ENCODE measurements around the gene FANCC.
"Not testable (repeated sequence)": the region's sequence is repeated elsewhere in the genome, so short reads cannot be mapped to it uniquely, and the experiment has no call there.

Gene FANCC

GRCh38 chr9:95327239-95327865 is 9.8 kb upstream of the FANCC start:
- DNase-seq, result no peak

GRCh38 chr9:95325221-95325620 is 7.7 kb upstream of the FANCC start:
- no peak for DNase-seq

GRCh38 chr9:95317893-95318211 is 343 bp upstream of the FANCC start:
- DNase-seq, result no peak

GRCh38 chr9:95316794-95317118 is 753 bp downstream of the FANCC start:
- DNase-seq, result peak; percentile 86 to 87

GRCh38 chr9:95316274-95316673 is 1.2 kb downstream of the FANCC start:
- peak in 1 of 2 experiments; percentile 14 for DNase-seq

- DNase-seq, result no peak
Measured at GRCh38 chr9:95315108-95315746, 2.3 kb downstream of the FANCC start.

- DNase-seq, result peak; percentile 82 to 92
Measured at GRCh38 chr9:95313010-95313498, 4.5 kb downstream of the FANCC start.

- DNase-seq, result no peak
Measured at GRCh38 chr9:95311961-95312360, 5.5 kb downstream of the FANCC start.

- DNase-seq, result no peak
Measured at GRCh38 chr9:95307538-95307937, 10.0 kb downstream of the FANCC start.

GRCh38 chr9:95306819-95307218 is 10.7 kb downstream of the FANCC start:
- no peak for DNase-seq

GRCh38 chr9:95305770-95306492 is 11.6 kb downstream of the FANCC start:
- DNase-seq, result no peak

- no peak for DNase-seq
Measured at GRCh38 chr9:95302479-95302878, 15.0 kb downstream of the FANCC start.

- DNase-seq, result no peak
Measured at GRCh38 chr9:95297760-95298159, 19.7 kb downstream of the FANCC start.

GRCh38 chr9:95297316-95297715 is 20.2 kb downstream of the FANCC start:
- DNase-seq, result no peak

GRCh38 chr9:95296761-95297160 is 20.7 kb downstream of the FANCC start:
- no peak for DNase-seq

- not testable (repeated sequence) for DNase-seq
Measured at GRCh38 chr9:95293296-95293695, 24.2 kb downstream of the FANCC start.

- DNase-seq, result no peak
Measured at GRCh38 chr9:95292226-95292625, 25.3 kb downstream of the FANCC start.

- DNase-seq, result no peak
Measured at GRCh38 chr9:95286151-95286550, 31.4 kb downstream of the FANCC start.

GRCh38 chr9:95285307-95285706 is 32.2 kb downstream of the FANCC start:
- no peak for DNase-seq

GRCh38 chr9:95284162-95285080 is 33.1 kb downstream of the FANCC start:
- no peak for DNase-seq

- no peak for DNase-seq
Measured at GRCh38 chr9:95283673-95284072, 33.8 kb downstream of the FANCC start.

GRCh38 chr9:95282332-95282731 is 35.2 kb downstream of the FANCC start:
- DNase-seq, result no peak

- no peak for DNase-seq
Measured at GRCh38 chr9:95280745-95281144, 36.8 kb downstream of the FANCC start.

All from NCI-H2081 (cell line).